Right kidney (tissue), 1 donor: ENCODE measurements around the gene PPFIA1.
"Not testable (repeated sequence)": the region's sequence is repeated elsewhere in the genome, so short reads cannot be mapped to it uniquely, and the experiment has no call there.

Source experiments
- DNase-seq: peaks from one replicate; pipeline ENCODE4 v3.0.0-alpha.2; 2016

PPFIA1 gene

GRCh38 chr11:70354629-70355028, 84.1 kb downstream of the PPFIA1 start:
- DNase-seq = no peak

GRCh38 chr11:70358753-70359152, 88.3 kb downstream of the PPFIA1 start:
- no peak for DNase-seq

GRCh38 chr11:70359451-70360205, 89.1 kb downstream of the PPFIA1 start:
- no peak for DNase-seq

GRCh38 chr11:70360211-70360610, 89.7 kb downstream of the PPFIA1 start:
- DNase-seq = no peak

GRCh38 chr11:70364178-70364577, 93.7 kb downstream of the PPFIA1 start:
- DNase-seq = no peak

GRCh38 chr11:70364745-70365543, 94.5 kb downstream of the PPFIA1 start:
- no peak for DNase-seq

- no peak for DNase-seq
Measured at GRCh38 chr11:70365544-70365927, 95.0 kb downstream of the PPFIA1 start.

GRCh38 chr11:70367071-70367470, 96.6 kb downstream of the PPFIA1 start:
- DNase-seq = no peak

GRCh38 chr11:70368961-70369360, 98.5 kb downstream of the PPFIA1 start:
- no peak for DNase-seq

- DNase-seq = no peak
Measured at GRCh38 chr11:70371241-70371640, 100.8 kb downstream of the PPFIA1 start.

GRCh38 chr11:70372076-70372475, 101.6 kb downstream of the PPFIA1 start:
- DNase-seq = no peak

- DNase-seq = no peak
Measured at GRCh38 chr11:70376621-70377020, 106.1 kb downstream of the PPFIA1 start.

- DNase-seq = no peak
Measured at GRCh38 chr11:70377645-70378044, 107.2 kb downstream of the PPFIA1 start.

GRCh38 chr11:70378506-70379134, 108.1 kb downstream of the PPFIA1 start:
- no peak for DNase-seq

- DNase-seq = no peak
Measured at GRCh38 chr11:70381350-70381749, 110.9 kb downstream of the PPFIA1 start.

- no peak for DNase-seq
Measured at GRCh38 chr11:70381872-70382861, 111.7 kb downstream of the PPFIA1 start.

GRCh38 chr11:70383664-70384565, 113.4 kb downstream of the PPFIA1 start:
- DNase-seq = no peak

- DNase-seq = no peak
Measured at GRCh38 chr11:70384566-70385152, 114.2 kb downstream of the PPFIA1 start.

- DNase-seq = no peak
Measured at GRCh38 chr11:70387564-70387963, 117.1 kb downstream of the PPFIA1 start.

- DNase-seq = no peak
Measured at GRCh38 chr11:70389201-70389600, 118.7 kb downstream of the PPFIA1 start.

GRCh38 chr11:70390882-70391281, 120.4 kb downstream of the PPFIA1 start:
- not testable (repeated sequence) for DNase-seq
